Spleen (tissue), 7 donors: ENCODE measurements around the gene BAIAP2L1.

ENCODE experiments used
- CTCF ChIP-seq, 11 experiments: fragments of 200-600 bp in 7 of 11; fragments of 450-650 bp in 4 of 11; sonication (generic) in 4 of 11; IDR thresholded peaks in 8 of 11; conservative IDR thresholded peaks in 3 of 11; 1 replicate in 7 of 11; 2 replicates in 4 of 11; pipeline versions ENCODE4 v1.4.0 to v1.8.0; 2016 to 2021; ENCODE audit warnings: antibody characterized with exemption in 11 of 11, inconsistent platforms in 4 of 11, mild to moderate bottlenecking in 1 of 11
- POLR2A ChIP-seq, 3 donors: fragments of 450-650 bp; IDR thresholded peaks; one replicate each; pipeline ENCODE4 v1.5.1; 2017; ENCODE audit warnings: antibody characterized with exemption in 3 of 3, mild to moderate bottlenecking in 1 of 3
- POLR2AphosphoS5 ChIP-seq, 3 donors: sonication (generic); formaldehyde crosslinking; IDR thresholded peaks; one replicate each; pipeline ENCODE4 v1.5.1; 2017; ENCODE audit warnings: antibody characterized with exemption in 3 of 3
- donor health status: DM: no; HTN: no; CAD: no; lungs with moderate emphysema.
- donor health status: DM: no; HTN: no; CAD: no.
- donor health status: DM: no; HTN: no; CAD: no.

- TF ChIP-seq CTCF (IDR thresholded peaks at IDR 0.05 in 8 of 11, conservative IDR thresholded peaks at IDR 0.05 in 3 of 11): no peak
- TF ChIP-seq POLR2A (IDR thresholded peaks at IDR 0.05): no peak
- TF ChIP-seq POLR2AphosphoS5 (IDR thresholded peaks at IDR 0.05): no peak
These were observed 79.6 kb downstream of the BAIAP2L1 start for GRCh38 chr7:98321301-98321700.
